CD4-positive, alpha-beta T cell treated with Interleukin-1 beta for 1 hour (primary cell): ENCODE data around the gene TNS3.

Source experiments
- DNase-seq, 2 donors: peaks; one replicate each; pipeline ENCODE4 v3.0.0-alpha.2; 2020 to 2022

TNS3 gene

DNA sequence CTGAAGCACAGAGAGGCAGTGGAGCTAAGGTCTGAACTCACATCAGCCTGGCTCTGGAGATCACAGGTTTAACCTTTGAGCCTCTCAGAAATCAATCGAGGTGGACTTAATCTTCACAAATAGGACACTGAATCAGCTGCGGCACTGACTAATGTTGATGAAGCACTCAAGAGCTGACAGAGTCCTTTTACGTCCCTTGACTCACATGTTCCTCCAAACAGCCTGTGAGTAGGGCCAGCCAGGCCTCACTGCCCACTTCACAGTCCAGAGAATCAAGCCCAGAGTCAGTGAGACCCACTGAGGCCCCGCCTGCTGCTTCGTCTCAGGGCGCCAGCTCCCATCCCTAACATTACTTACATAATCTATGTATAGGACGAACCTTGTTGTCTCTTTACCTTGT lies 63.1 kb downstream of the TNS3 start:
- no peak for DNase-seq

DNA sequence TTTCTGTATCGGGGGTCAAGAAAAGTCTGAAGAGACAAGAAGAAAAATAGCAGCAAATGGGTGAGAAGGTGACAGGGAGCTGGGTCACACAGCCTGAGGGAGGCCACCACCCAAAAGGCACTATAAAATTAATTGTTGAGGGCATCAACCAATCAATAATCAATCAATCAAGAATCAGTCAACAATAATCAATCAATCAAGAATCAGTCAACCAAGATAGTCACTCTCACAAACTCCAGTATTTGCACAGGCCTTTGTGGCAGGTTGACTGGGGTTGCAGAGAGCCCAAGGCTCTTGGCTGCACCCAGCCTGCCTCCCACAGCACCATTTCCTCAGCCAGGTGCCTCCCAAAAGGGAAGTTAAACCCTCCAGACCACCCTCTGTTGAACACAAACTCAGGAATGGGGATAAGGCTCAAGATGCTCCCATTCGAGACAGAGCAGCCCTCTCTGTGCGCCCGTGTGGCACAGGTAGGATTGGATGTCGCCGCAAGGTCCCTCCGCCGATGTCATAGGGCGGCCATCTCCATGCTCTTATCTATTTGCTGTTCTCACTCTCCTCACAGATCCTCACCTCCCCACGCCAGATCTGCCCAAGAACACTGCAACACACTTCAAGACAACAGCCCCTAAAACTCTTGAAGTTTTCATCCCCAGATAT lies 64.0 kb downstream of the TNS3 start:
- no peak for DNase-seq

DNA sequence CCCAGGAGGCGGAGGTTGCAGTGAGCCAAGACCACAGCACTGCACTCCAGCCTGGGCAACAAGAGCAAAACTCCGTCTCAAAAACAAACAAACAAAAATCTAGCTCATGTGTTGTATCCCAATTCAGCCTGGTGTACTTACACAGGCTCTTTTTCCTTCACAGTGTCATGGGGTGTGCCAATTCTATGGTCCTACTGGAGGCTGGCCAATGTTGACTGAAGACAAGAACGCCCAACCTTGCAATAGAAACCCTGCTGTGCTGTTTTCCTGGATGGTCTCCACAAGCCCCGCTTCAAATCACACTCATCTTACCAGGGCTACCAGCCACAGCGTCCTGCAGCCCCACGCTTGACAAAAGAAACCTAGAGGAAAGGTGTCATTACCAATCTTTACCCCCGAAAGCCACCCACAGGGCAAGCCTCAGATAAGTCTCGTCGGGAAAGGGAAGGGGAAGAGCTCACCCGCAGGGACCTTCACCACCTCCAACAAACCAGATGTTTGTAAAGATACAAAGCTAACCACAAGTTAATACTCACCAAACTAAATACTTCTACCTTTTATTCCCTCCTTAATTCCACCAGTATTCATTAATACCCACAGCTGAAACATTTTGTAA lies 64.8 kb downstream of the TNS3 start:
- DNase-seq: no peak

DNA sequence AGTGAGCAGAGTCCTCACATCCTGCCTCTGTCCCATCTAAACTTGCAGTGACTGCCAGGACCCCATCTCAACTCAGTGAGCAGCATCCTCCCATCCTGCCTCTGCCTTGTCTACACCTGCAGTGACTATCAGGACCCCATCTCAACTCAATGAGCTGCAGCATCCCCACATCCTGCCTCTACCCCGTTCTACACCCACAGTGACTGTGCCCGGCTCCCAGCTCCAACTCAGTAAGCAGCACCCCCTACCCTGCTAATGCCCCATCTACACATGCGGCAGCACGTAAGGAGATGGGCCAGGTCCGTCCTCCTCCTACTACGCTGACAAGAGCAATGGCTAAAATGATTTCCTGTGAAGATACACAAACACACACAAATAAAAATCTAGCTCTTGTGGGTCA lies 65.5 kb downstream of the TNS3 start:
- DNase-seq: no peak

DNA sequence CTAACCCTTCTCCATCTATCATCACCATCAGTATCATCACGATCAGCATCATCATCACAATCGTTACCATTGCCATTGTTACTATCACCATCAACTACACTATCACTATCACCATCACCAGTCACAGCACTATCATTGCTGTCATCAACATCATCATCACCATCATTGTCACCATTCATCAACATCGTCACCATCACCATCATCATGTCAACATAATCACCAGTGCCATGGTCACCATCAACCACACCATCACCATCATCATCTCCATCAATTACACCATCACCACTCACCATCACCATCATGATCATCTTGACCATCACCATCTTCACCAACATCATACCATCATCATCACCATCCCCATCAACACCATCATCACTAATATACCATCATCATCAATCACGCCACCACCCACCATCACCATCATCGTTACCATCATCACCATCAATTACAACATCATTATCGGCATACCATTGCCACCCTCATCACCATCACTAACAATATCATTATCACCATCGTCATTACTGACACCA lies 66.5 kb downstream of the TNS3 start:
- no peak for DNase-seq

DNA sequence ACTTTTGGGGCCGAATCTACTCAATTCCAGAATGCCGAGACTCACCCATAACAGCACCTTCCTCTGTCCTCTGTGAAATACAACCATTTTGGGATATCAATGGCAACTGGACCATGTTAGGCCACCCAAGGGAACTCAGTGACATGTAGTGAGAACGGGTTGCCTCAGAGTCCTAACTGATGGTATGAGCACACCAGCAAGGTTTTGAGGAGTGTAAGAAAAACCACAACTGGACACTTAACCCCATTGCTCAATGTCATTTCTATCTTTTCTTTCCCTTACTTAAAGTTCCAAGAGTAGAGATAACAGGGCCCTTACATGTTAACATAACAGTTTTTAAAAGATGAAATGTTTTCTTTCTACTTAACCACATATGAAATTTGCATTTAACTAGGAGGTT lies 67.1 kb downstream of the TNS3 start:
- no peak for DNase-seq

DNA sequence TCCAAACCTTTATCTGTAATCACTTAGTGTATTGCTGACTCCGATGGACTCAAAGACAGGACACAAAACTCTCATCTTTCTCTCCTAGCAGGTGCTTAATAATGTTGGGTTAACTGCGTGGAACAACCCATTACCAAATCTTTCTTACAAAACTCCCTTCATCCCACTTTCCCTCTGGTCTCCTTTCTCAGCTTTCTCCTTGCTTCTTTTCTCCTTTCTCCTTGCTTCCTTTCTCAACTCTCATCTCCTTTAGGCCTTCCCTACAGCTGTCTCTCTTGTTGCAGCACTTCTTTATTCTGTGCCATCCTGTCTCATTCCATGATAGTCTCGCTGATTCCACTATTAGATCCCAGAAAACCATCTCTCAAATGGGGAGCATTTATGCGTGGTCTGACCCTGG lies 67.5 kb downstream of the TNS3 start:
- no peak for DNase-seq

DNA sequence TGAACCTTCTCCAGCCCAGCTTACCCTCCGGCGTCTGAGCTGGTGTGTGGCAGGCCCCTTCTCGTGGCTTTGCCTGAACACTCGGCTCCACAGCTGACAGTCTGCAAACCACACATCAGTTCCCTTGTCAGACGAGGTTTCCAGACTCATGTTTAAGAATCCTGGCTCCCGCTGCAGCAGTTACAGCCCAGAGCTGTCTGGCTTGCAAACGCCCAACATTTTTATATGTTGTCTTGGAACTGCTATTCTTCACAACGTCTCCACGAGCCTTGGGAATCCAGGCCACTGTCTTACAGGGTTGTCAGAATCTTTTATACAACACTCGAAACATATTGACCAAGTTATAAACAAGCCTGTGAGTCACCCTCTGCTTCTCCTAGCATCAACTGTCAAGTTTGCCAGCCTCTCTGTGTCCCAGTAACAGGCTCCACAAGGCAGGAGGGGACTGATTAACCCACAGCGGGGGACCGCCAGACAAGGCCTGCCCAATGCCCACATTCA lies 68.1 kb downstream of the TNS3 start:
- no peak for DNase-seq

DNA sequence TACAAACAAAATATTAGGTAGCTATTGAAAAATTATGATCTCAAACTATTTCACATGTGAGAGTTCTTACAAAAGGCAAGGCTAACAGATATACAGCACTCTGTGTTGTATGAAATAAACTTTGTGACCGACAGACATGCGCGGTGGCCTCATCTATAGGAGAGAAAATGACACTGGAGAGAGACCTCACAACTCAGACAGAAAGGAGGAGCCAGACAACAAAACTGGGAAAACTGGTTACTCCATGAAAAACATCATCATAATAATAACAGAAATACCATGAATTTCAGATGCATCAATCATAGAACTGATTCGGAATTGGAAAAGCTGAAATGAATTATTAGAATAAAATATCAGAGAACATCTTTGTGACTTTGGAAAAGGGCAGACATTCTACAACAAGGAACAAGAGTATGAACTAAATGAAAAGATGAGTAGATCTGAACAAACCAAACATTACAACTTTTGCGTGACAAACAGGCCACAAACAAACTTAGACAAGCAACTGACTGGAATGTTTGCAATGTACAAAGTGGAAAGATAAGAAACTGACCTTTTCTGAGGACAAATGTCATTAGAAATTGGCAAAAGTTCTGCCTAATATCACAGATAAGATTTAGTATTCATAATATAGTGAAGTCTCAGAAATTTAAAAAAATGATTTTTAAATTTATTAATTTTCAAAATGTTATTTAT lies 69.3 kb downstream of the TNS3 start:
- no peak for DNase-seq

DNA sequence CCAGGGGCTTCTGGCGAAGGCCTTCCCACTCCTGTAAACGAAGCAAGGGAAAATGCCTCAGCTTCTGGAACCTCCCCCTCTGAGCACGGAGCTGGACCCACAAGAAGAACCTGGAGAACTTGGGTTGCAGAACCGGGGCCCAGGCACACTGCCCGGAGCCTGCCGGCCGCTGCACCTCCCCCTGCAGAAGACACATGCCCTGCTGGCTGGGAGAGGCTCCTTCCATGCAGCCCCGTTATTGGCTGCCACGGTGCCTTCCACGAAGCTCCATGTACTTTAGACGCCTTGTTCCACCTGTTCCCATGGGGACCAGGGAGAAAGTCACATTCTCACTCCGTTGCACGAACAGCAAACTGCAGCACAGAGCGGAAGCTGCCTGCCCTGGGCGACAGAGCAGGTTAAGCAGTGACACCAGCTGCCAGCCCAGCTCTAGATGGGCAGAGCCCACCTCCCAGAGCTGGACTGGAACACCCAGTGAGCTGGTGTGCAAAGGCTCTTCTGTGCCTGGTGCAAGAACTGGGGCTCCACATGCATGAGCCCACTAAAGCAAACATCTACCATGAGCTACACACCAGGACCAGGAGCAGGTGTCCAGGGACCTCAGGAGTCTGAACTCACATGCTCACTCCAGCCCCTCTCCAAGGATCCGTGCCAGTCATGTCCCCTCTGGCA lies 70.1 kb downstream of the TNS3 start:
- DNase-seq: no peak

DNA sequence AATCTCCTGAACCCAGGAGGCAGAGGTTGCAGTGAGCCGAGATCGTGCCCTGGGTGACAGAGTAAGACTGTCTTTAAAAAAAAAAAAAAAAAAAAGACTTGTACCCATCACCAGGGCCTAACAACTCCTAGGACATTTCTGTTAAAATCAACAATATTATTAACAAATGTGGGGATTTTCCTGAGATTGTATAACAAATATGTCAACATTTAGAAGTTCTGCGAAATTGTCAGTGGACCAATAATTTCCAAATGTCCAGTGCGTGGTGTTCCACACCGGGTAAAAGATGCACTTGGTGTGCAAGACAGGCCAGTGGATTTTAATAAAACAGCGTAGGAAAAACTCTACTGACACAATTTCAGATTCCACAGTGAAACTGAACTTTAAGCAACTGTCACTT lies 71.1 kb downstream of the TNS3 start:
- DNase-seq: no peak

DNA sequence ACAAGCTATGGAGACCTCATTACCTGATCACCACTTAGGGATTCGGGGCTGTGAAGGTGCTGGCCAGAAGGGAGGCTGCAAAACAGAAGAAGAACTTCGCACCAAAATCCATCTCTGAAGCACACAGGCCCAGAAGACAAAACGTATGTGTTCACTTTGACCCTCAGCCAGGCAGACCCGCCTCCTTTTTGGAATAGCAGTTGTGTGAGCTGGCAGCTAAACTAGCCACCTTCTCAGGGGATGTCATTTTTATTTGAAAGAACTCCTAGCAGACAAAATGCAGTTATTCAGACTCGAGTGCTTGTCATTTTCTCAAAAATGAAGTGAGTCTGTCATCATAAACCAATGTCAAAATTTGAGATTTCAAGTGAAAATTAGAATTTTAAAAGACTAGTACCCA lies 71.7 kb downstream of the TNS3 start:
- no peak for DNase-seq

DNA sequence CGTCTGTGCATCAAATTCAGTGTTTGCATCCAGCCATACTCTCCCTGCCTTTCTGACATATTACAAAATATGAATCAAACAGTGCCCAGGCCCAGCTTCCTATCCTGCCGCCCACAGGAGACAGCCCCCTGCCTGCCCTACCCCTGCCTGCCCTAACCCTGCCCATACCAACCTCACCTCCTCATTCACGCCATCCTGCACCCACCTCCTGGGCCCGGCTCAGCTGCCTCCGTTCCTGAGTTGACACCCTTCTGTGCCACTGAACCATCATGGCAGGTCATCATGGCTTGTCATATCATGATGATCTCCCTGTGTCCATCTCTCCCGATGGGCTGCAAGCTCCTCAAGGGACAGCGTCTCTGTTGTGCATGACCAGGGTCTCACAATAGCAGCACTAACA lies 72.3 kb downstream of the TNS3 start:
- DNase-seq: no peak

DNA sequence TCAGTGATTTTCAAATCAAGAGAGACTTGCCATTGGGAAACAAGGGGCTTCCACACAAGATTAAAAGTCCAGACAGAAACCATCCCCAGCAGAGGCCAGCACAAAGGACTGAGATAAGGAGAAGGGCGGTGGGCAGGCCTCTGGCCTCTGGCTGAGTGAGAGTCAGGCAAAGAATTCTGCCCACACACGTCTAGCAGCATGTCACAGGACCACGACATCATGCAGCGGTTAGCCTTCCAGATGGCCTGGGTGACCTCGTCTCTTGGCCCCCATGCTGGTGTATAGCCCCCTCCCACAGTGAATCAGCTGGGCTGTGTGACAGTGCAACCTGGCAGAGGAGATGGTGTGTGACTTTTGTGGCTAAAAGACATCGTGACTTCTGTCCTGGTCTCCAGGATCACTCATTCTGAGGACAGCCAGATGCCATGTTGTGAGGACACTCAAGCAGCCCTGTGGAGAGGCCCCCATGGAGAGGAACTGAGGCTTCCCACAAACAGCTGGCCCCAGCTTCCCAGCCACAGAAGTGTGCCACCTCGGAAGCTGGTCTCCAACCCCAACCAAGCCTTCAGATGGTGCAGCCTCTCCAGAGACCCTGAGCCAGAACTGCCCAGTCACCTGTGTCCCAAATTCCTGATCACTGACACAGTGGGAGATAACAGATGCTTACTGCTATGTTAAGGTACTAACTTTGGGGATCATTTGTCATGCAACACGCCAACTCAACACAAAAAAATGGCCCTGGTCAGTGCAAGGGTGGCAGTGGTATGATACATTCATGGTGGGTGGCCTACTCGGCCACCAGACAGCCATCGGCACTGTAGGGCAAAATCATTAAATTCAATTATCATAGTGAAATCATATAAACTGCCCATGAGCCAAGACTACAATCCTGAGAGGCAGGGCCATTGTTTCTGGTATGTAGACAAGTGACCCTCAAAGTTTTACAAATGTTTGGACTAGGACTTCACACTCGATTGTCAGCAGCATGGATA lies 73.2 kb downstream of the TNS3 start:
- DNase-seq: no peak

DNA sequence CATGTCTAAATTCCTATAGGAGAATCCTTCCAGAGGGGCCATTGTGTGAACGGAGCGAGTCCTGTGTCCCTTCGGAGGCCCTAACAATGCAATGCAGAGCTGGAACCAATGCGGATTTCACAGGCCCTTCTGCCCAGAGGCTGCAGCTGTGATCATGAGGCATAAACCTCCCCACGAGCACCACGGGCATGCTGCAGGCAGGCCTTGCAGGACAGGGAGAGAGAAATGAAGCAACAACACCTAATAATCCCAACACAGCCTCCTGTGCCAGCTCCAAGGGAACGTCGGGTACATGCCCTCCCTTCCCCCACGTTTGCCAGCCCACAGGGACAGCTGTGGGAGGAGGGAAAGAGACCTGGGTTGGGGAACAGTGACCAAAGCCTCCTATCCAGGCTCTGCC lies 74.4 kb downstream of the TNS3 start:
- no peak for DNase-seq

DNA sequence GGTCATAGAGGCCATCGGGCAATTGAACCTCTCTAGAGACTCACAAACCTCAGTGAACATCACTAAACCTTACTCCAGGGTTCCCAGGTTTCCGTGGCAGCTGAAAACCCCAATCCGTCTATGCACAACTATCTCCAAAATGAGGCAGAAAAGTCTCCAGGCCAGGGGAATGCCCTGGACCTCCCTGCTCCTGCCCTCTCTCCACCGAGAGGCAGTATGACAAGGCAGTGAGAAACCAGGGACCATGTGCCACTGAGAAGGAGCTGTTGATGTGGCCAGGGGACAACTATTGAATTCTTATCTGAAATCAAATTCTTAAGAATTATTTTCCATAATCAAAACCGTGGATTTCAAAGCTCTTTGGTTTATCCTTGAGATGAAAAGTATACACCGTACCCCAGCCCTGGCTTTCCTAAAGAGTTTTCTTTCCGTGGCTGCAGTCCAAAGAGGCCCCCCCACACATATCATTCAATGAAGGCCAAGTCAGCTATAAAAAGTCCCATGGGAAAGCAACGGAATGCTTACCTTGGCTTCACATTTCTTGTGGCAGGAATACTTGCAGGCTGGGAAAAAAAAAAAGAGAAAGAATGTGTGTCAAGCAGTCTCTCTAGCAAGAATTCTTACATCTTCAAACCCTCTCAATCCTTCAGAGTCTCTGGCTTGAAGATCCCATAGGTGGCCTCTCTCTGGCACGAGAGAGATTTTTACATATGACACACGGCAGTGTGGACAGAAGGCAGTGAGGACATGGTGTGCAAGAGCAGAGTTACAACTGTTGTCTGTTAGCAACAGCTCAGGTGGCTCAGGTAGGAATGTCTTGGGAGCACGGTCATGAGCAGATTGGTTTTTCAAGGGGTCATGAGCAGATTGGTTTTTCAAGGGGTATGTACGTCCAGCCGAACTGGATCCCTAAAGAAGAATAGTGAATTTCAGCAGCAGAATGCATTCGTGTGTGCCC lies 75.2 kb downstream of the TNS3 start:
- no peak for DNase-seq

DNA sequence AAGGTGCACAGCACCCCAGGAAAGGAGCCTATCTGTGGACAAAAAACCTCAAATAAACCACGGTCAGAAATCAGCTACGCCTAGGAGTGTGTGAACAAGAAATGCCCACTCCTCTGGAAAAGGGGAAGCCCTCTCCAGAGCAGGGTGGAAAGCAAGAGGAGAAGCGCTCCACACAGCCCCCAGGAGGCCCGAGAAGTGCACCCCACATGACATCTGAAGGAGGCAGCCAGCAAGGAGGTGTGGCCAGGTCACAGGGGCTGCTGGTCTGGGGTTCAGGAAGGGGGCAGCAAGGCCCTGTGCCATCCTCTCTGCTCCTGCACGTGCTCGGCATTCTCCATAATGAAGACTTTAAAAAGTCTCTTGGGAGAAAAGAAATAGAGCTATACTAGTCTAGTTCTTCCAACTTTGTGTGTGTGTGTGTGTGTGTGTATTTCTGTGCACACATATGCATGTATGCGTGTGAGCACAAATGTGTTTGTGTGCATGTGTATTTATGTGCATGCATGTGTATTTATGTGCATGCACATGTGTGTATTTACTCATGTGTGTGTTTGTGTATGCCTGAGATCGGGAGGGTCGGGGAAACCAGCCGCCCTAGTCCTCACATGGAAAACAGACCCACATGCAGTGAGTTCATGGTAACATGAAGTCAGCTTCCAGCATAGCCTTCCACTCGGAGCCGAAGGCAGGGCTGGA lies 76.5 kb downstream of the TNS3 start:
- DNase-seq: no peak

DNA sequence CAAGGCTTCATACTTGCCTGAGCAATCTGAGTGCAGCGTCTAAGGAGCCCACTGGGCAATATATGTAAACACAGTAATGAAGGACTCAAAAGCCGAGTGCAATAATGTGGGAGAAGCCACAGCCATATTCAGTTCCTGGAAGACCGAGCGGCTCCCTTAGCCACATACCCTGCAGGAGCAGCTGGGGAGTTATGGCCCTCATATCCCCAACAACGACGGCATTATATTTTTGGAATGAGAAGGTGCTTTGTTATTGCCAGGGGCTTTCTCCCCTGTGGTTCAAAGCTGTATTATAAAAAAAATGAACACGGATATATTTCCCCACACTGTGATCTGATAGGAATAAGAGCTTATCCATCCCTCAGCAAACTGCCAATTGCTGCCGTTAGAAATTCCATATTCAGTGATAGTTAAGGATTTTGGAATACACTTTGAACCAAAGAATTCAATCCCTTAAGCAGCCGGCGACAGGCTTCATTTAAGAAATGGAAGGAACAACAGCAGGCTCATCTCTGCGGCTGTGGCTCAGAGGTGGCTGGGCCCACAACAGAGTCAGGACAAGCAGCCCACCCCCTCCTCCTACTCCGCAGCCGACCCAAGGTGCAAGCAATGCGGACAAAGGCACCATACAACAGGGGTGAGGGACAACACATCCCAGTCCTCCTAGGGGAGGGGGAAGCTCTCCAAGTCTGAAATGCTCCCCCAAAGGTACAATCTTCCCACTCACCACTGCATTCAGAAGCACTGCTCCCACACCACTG lies 77.2 kb downstream of the TNS3 start:
- no peak for DNase-seq

DNA sequence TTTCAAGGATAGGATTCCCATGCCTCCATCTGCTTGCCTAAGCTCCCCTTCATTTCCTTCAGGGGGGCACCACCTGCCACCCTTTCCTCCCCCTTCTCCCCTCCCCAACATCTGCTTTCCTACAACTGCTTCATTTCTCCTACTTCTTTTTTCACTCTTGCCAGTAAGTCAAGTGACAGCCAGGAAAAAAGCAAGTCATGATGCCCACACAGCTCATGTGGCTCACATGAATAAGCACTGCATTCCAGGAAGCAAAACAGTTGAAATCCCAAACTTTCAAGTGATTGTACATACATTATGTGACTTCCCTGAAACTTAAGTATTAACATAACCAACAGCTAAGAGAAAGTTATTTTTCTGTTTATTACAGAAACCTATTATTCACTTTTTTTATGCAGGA lies 78.6 kb downstream of the TNS3 start:
- DNase-seq: no peak
